MCF 10A (cell line): ENCODE results near the gene SH3TC2. TPM values are rescaled to one million over a fixed set of nuclear protein-coding genes. Genes with fewer than 3 reads are reported as not detected.

Experiments used
- BruUV-seq: library from RNA; stranded (reverse); fragments of 400-500 nt; replicated peaks from 2 replicates; lab custom pipeline; 2021; lab: Mats Ljungman, UMichigan
- CTCF ChIA-PET: fragments of 300-600 bp; sonication (Branson Sonifier 250); formaldehyde crosslinking; extraction: SDS; loops from one replicate; lab custom pipeline; 2021; ENCODE audit warnings: antibody characterized with exemption, inconsistent platforms; lab: Yijun Ruan, JAX
- POLR2A ChIA-PET: fragments of 300-600, 350-650 bp; sonication (Branson Sonifier 250); formaldehyde crosslinking; extraction: SDS; loops from one replicate; lab custom pipeline; 2020; ENCODE audit warnings: antibody characterized with exemption, inconsistent platforms; lab: Yijun Ruan, JAX
- DNase-seq: peaks from one replicate; pipeline ENCODE4 v3.0.0-alpha.2; 2018; ENCODE audit not compliant: unreplicated experiment
- H3K27ac Mint-ChIP-seq: one replicate; pipeline ENCODE4 v1.8.0; 2022; ENCODE audit warnings: mild to moderate bottlenecking, low read depth, mixed read lengths; ENCODE audit not compliant: unreplicated experiment
- H3K27me3 Mint-ChIP-seq: one replicate; pipeline ENCODE4 v1.8.0; 2022; ENCODE audit warnings: mixed read lengths; ENCODE audit not compliant: insufficient read depth, unreplicated experiment
- H3K36me3 Mint-ChIP-seq: one replicate; pipeline ENCODE4 v1.8.0; 2022; ENCODE audit warnings: mild to moderate bottlenecking, moderate library complexity, mixed read lengths; ENCODE audit not compliant: insufficient read depth, unreplicated experiment
- H3K4me1 Mint-ChIP-seq: one replicate; pipeline ENCODE4 v1.8.0; 2022; ENCODE audit warnings: mixed read lengths; ENCODE audit not compliant: insufficient read depth, unreplicated experiment
- H3K4me3 Mint-ChIP-seq: one replicate; pipeline ENCODE4 v1.8.0; 2022; ENCODE audit warnings: mild to moderate bottlenecking, moderate library complexity, mixed read lengths; ENCODE audit not compliant: unreplicated experiment
- H3K9me3 Mint-ChIP-seq: one replicate; pipeline ENCODE4 v1.8.0; 2022; ENCODE audit warnings: mixed read lengths; ENCODE audit not compliant: unreplicated experiment
- intact Hi-C: fragments of 100-400 bp; cut with micrococcal nuclease; formaldehyde crosslinking; loops from 2 replicates; pipeline ENCODE4 v1.14.1; 2022
- total RNA-seq: library from RNA; stranded (reverse); gene quantifications from 2 replicates; pipeline ENCODE4 v1.2.3, GENCODE V29; 2022
- TF ChIP-seq, protein P1 (sequence below): fragments of 200-600 bp; IDR thresholded peaks from one replicate; pipeline ENCODE4 v1.8.0; 2022; ENCODE audit warnings: antibody characterized with exemption, mild to moderate bottlenecking; ENCODE audit not compliant: unreplicated experiment

Gene SH3TC2
- total RNA-seq, 1 experiment from 2014 or later, result 6.2 TPM

DNA sequence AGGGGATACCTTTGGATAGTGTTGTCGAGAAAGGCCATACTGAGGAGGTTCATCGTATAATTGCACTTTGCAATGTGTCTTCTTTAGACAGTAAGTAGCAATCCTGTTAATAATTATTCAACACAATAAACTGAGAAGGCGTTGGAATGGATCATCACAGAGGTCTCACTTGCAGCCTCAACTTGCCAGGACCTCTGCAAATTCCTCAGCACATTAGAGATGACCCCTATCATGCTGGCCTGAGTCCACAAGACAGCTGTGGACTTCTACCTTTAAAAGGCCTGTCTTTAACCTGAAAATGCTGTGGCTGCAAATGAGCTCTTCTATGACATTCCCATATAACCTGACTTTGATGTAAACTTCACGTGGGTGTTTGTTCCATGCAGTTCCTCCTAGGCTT is 14.1 kb downstream of the SH3TC2 start:
- POLR2A ChIA-PET, result interaction anchor here (0.6 to 1.4 kb wide), 2 partner anchors 14 to 826 kb away, joined by 3 read pairs; no protein-coding TSS in a partner anchor
- Mint-ChIP-seq H3K4me3 (no peak overlapping the region), H3K36me3 (no peaks in the 10 kb centered on the region), H3K27me3 (no peaks in the 10 kb centered on the region), H3K27ac (no peak overlapping the region), H3K9me3 (no peaks in the 10 kb centered on the region), H3K4me1 (peaks cover 21% of the 10 kb centered on the region)
- no peak for DNase-seq
- intact Hi-C loops, result no loop called here
- CTCF ChIA-PET, result interaction anchor here (0.6 to 7.9 kb wide), 12 partner anchors 10 to 315 kb away, joined by 3 to 39 read pairs (median 4); no protein-coding TSS in a partner anchor
- no TSS peak for BruUV-seq
- TF ChIP-seq, protein P1, sequence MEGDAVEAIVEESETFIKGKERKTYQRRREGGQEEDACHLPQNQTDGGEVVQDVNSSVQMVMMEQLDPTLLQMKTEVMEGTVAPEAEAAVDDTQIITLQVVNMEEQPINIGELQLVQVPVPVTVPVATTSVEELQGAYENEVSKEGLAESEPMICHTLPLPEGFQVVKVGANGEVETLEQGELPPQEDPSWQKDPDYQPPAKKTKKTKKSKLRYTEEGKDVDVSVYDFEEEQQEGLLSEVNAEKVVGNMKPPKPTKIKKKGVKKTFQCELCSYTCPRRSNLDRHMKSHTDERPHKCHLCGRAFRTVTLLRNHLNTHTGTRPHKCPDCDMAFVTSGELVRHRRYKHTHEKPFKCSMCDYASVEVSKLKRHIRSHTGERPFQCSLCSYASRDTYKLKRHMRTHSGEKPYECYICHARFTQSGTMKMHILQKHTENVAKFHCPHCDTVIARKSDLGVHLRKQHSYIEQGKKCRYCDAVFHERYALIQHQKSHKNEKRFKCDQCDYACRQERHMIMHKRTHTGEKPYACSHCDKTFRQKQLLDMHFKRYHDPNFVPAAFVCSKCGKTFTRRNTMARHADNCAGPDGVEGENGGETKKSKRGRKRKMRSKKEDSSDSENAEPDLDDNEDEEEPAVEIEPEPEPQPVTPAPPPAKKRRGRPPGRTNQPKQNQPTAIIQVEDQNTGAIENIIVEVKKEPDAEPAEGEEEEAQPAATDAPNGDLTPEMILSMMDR, result no peak

DNA sequence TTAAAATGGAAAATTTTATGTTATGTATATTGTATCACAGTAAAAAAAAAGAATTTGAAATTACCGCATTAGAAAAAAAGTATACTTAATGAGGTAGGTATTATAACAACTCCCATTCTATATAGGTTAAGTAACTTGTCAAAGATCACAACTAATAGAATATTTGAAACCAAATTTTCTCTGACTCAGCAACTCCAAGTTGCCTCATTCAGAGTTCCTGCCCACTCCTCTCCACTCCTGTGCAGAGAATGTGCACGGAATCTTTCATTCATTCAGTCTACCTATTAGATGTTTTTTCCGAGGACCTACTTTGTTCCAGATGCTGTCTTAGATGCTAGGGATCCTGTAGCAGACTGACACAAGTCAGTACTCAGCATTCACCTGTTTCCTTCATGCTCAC is 15.4 kb downstream of the SH3TC2 start:
- H3K4me1 Mint-ChIP-seq, result peaks cover 8% of the 10 kb centered on the region
- no peak for DNase-seq
- POLR2A ChIA-PET, result interaction anchor here (0.6 to 1.8 kb wide), 3 partner anchors 15 to 251 kb away, joined by 3 to 5 read pairs (median 3); partner anchors contain the start of gene SH3TC2
- CTCF ChIA-PET, result interaction anchor here (0.6 to 7.9 kb wide), 7 partner anchors 11 to 639 kb away, joined by 3 to 39 read pairs (median 7); no protein-coding TSS in a partner anchor
- no peaks in the 10 kb centered on the region for H3K9me3 Mint-ChIP-seq
- no peak overlapping the region for H3K27ac Mint-ChIP-seq
- no peak overlapping the region for H3K4me3 Mint-ChIP-seq
- no peaks in the 10 kb centered on the region for H3K27me3 Mint-ChIP-seq
- BruUV-seq, result no TSS peak
- intact Hi-C loops, result no loop called here
- TF ChIP-seq, protein P1, result no peak
- H3K36me3 Mint-ChIP-seq, result no peaks in the 10 kb centered on the region

DNA sequence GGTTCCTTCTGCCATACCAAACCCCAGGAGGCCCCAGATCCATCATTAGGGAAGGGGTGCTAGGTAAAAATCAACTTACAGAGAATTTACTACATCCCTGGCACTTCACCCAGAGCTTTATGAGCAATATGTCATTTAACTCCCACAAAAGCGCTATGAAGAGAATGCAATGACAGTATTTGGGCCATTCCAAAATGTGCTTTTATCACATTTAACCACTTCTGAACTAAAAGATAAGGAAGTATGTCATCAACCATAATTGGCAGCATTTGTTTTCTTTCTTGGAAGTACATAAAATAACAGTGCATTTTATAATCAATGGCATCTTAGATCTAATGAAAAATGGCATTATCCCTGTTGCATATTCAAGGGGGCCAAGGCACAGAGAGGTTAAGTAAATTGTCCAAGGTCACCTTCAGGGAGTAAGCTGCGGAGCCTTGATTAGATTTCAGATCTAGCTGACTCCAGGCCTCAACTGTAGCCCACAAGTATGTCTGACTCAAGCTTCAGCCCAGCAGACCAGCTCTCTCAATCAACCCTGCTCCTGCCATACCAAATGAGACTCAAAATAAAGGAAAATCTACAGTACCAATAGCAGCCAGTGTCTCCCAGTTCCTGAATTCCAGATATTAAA is 16.5 kb downstream of the SH3TC2 start:
- DNase-seq, result no peak
- no peaks in the 10 kb centered on the region for H3K9me3 Mint-ChIP-seq
- H3K4me3 Mint-ChIP-seq, result no peak overlapping the region
- intact Hi-C loops, result no loop called here
- POLR2A ChIA-PET, result interaction anchor here (0.7 to 1.8 kb wide), 4 partner anchors 9 to 71 kb away, joined by 3 to 5 read pairs (median 3); partner anchors contain the start of gene SH3TC2
- H3K4me1 Mint-ChIP-seq, result peaks cover 6% of the 10 kb centered on the region
- no peak overlapping the region for H3K27ac Mint-ChIP-seq
- CTCF ChIA-PET, result interaction anchor here (0.8 to 7.9 kb wide), 9 partner anchors 10 to 602 kb away, joined by 3 to 39 read pairs (median 4); no protein-coding TSS in a partner anchor
- no peaks in the 10 kb centered on the region for H3K27me3 Mint-ChIP-seq
- H3K36me3 Mint-ChIP-seq, result no peaks in the 10 kb centered on the region
- TF ChIP-seq, protein P1, result no peak
- no TSS peak for BruUV-seq

DNA sequence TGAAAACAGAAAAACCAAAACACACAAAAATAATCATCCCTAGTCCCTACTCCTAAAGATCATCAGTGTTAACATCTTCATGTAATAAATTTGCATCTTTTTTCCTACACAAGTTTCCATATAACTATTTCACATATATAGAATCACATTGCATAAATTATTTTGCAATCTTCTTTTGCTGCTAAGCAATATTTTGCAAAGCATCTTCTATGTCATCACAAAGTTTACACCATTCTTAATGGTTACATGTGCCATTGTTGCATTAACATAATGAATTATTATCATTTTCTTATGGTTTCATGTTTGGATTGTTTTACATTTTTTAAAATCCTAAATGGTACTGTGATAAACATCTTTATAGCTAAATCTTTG is 17.8 kb downstream of the SH3TC2 start:
- H3K27ac Mint-ChIP-seq, result no peak overlapping the region
- no peaks in the 10 kb centered on the region for H3K9me3 Mint-ChIP-seq
- intact Hi-C loops, result no loop called here
- H3K27me3 Mint-ChIP-seq, result no peaks in the 10 kb centered on the region
- H3K4me1 Mint-ChIP-seq, result peaks cover 5% of the 10 kb centered on the region
- no TSS peak for BruUV-seq
- ChIA-PET POLR2A (interaction anchor here (0.7 to 1.3 kb wide), 6 partner anchors 9 to 1374 kb away, joined by 3 to 4 read pairs (median 3); partner anchors contain the start of gene SH3TC2), CTCF (interaction anchor here (1.1 to 7.9 kb wide), 5 partner anchors 9 to 314 kb away, joined by 3 to 39 read pairs (median 10); no protein-coding TSS in a partner anchor)
- H3K4me3 Mint-ChIP-seq, result no peak overlapping the region
- TF ChIP-seq, protein P1, result no peak
- no peak for DNase-seq
- H3K36me3 Mint-ChIP-seq, result no peaks in the 10 kb centered on the region
